Adipocyte (in vitro differentiated cells): ENCODE measurements around the gene LAG3.
"Not testable (repeated sequence)": the region's sequence is repeated elsewhere in the genome, so short reads cannot be mapped to it uniquely, and the experiment has no call there.

Experiments
- DNase-seq: peaks from one replicate; pipeline ENCODE4 v3.0.0-alpha.2; 2015; ENCODE audit warnings: low read depth
- H3K27me3 ChIP-seq: replicated peaks from 2 replicates; pipeline ENCODE4 v1.7.0; 2013; ENCODE audit warnings: mild to moderate bottlenecking, low read length, moderate library complexity; ENCODE audit not compliant: control insufficient read depth, insufficient read depth
- H3K36me3 ChIP-seq: 2 replicates; pipeline ENCODE4 v1.7.0; 2013; ENCODE audit warnings: low read length, mild to moderate bottlenecking, moderate library complexity; ENCODE audit not compliant: control insufficient read depth, insufficient read depth, severe bottlenecking
- H3K4me1 ChIP-seq: 2 replicates; pipeline ENCODE4 v1.7.0; 2013; ENCODE audit warnings: mild to moderate bottlenecking, low read length, moderate library complexity; ENCODE audit not compliant: control insufficient read depth, insufficient read depth
- H3K4me3 ChIP-seq: 2 replicates; pipeline ENCODE4 v1.7.0; 2013; ENCODE audit warnings: mild to moderate bottlenecking, low read length, moderate library complexity
- H3K9ac ChIP-seq: 2 replicates; pipeline ENCODE4 v1.7.0; 2013; ENCODE audit warnings: mild to moderate bottlenecking, low read length, moderate library complexity
- H3K9me3 ChIP-seq: 2 replicates; pipeline ENCODE4 v1.7.0; 2013; ENCODE audit warnings: mild to moderate bottlenecking, low read length, moderate library complexity; ENCODE audit not compliant: control insufficient read depth

The LAG3 gene

DNA sequence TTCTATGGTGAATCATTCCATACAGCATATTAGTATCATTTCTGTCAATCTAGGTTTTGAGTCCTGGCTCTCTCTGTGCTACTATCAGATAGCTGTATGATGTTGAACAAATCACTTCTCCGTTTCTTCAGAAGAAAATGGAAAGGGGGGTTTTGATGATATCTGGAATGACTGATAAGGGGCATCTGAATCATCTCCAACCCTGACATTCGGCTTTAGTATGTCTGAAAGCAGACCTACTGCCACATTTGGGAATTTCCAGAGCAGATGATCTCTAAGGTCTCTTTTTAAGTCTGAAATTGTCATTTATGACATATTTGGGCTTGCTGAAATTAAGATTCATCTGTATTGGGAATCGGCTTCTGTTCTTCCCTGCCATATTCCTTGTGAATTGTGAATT, 29.5 kb upstream of the LAG3 start:
- Histone ChIP-seq H3K27me3 (no peaks in the 10 kb centered on the region), H3K9me3 (no peaks in the 10 kb centered on the region), H3K9ac (no peak overlapping the region), H3K4me1 (peaks cover 6% of the 10 kb centered on the region), H3K4me3 (no peak overlapping the region), H3K36me3 (peaks cover 19% of the 10 kb centered on the region)
- DNase-seq = no peak

- H3K36me3 ChIP-seq = peaks cover 24% of the 10 kb centered on the region
- not testable (repeated sequence) for H3K9me3 ChIP-seq, H3K4me1 ChIP-seq, H3K27me3 ChIP-seq, H3K4me3 ChIP-seq, DNase-seq, H3K9ac ChIP-seq
These were observed 29.0 kb upstream of the LAG3 start for GRCh38 chr12:6743300-6743699.

- Histone ChIP-seq H3K9me3 (no peaks in the 10 kb centered on the region), H3K27me3 (no peaks in the 10 kb centered on the region), H3K9ac (peak overlapping the region; percentile 8), H3K4me3 (no peak overlapping the region), H3K36me3 (peaks cover 50% of the 10 kb centered on the region), H3K4me1 (peaks cover 4% of the 10 kb centered on the region)
- no peak for DNase-seq
These were observed 26.4 kb upstream of the LAG3 start for GRCh38 chr12:6745741-6746525.

GRCh38 chr12:6747216-6747615, 25.1 kb upstream of the LAG3 start:
- Histone ChIP-seq H3K9ac (no peak overlapping the region), H3K4me1 (peaks cover 16% of the 10 kb centered on the region), H3K4me3 (no peak overlapping the region), H3K9me3 (no peaks in the 10 kb centered on the region), H3K27me3 (no peaks in the 10 kb centered on the region), H3K36me3 (peaks cover 60% of the 10 kb centered on the region)
- DNase-seq = no peak

GRCh38 chr12:6748761-6749160, 23.6 kb upstream of the LAG3 start:
- Histone ChIP-seq H3K9ac (no peak overlapping the region), H3K9me3 (no peaks in the 10 kb centered on the region), H3K27me3 (no peaks in the 10 kb centered on the region), H3K4me1 (peaks cover 18% of the 10 kb centered on the region), H3K36me3 (peaks cover 60% of the 10 kb centered on the region), H3K4me3 (no peak overlapping the region)
- DNase-seq = no peak

DNA sequence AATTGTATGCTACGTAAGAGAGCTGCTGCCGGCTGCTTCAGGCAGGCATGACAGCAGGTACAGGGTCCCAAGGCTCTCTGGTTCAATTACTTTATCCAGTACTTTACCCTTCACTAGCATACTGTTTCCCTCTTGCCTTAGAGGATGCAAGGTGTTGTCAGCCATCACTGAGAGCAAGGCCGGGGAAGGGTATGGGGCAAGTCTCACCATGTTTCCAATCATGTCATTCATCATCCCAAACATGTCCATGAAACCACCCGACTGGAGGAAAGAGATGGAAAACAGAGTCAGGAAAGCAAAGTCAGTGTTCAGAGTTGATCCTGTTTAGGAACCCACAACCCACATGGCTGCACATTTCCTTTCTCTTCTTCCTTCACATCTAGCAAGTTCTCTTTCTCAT, 21.8 kb upstream of the LAG3 start:
- H3K9ac ChIP-seq = peak overlapping the region; percentile 98
- peaks cover 27% of the 10 kb centered on the region for H3K4me1 ChIP-seq
- no peak overlapping the region for H3K4me3 ChIP-seq
- peaks cover 60% of the 10 kb centered on the region for H3K36me3 ChIP-seq
- DNase-seq = no peak
- H3K9me3 ChIP-seq = no peaks in the 10 kb centered on the region
- no peaks in the 10 kb centered on the region for H3K27me3 ChIP-seq

- DNase-seq = no peak
- Histone ChIP-seq H3K9ac (peak overlapping the region; percentile 98), H3K4me1 (peaks cover 27% of the 10 kb centered on the region), H3K36me3 (peaks cover 51% of the 10 kb centered on the region), H3K27me3 (no peaks in the 10 kb centered on the region), H3K4me3 (peak overlapping the region; percentile 89), H3K9me3 (no peaks in the 10 kb centered on the region)
These were observed 20.6 kb upstream of the LAG3 start for GRCh38 chr12:6751767-6752166.

DNA sequence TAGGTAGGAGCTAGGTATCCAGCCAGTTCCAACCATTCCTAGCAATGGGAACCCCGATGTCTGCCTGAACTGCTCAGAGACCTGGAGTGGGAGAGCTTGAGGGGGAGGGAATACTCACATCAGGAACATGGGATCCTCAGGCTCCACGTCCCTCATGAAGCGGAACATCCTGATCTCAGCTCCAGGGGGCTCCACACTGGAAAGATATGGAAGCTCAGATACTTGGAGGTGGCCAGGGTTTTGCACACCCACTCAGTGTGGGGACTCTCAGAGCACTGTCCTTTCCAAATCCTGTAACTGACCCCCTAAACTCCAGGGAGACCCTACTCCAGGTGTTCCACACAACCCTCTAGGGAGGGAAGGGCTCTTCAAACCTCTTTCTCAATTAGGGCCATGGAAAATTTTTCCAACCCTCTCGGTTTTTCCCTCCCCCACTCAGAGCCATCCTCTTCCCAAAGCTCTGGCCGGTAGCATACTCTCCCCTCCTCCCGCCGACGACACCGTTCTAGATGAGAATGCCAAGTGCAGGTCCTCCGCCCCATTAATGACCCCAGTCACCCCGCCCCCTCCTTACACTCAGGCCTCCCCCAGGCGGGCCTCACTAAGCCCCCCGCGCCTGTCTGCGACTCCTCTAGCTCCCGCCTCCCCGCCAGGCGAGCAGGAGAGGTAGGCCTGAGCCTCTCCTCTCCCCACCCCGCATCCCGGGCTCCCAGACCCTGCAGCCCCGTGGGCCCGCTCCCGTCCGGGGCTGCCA, 20.0 kb upstream of the LAG3 start:
- peak; percentile 72 for DNase-seq
- Histone ChIP-seq H3K4me3 (peak overlapping the region; percentile 89), H3K4me1 (peaks cover 27% of the 10 kb centered on the region), H3K9me3 (no peaks in the 10 kb centered on the region), H3K27me3 (no peaks in the 10 kb centered on the region), H3K36me3 (peaks cover 45% of the 10 kb centered on the region), H3K9ac (peak overlapping the region; percentile 98)

- H3K36me3 ChIP-seq = peaks cover 37% of the 10 kb centered on the region
- H3K4me1 ChIP-seq = peaks cover 27% of the 10 kb centered on the region
- peak within 1 kb of the TSS; percentile 89 for H3K4me3 ChIP-seq
- peak; percentile 99 for DNase-seq
- no peaks in the 10 kb centered on the region for H3K27me3 ChIP-seq
- H3K9ac ChIP-seq = peak within 1 kb of the TSS; percentile 98
- H3K9me3 ChIP-seq = no peaks in the 10 kb centered on the region
These were observed 19.2 kb upstream of the LAG3 start, which contains the start of gene MLF2 for GRCh38 chr12:6752921-6753771. Gene MLF2 (minus strand): TSS chr12:6753141. CDS start chr12:6752334, 807 bp downstream.

DNA sequence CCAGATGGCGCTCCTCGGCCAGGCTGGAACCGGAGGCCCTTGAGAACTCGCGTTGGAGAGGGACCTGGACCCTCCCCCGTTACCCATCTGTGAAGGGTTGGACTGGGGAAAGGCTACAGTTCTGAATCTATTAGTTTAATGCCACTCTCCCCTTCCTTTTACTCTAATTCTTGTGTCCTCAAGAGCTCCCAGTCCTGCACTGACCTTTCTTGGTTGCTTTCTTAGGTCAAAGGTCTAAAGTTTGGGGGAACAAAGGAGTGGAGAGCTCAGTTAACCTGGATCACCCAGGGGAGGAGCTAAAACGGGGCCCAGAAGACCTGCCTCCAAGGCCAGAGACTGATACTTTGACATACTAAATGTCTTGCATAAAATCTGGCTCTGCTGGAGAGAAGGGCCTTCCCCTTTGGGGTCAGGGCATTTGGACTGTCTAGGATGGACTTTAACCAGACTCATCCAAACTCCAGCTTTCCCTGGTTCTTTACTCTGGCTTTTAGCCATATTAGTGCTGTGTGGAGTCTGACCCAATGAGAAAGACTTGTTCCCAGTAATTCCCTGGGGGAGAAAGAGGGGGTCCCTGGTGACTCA, 18.5 kb upstream of the LAG3 start:
- peak overlapping the region; percentile 98 for H3K9ac ChIP-seq
- H3K36me3 ChIP-seq = peaks cover 30% of the 10 kb centered on the region
- no peaks in the 10 kb centered on the region for H3K9me3 ChIP-seq
- H3K27me3 ChIP-seq = no peaks in the 10 kb centered on the region
- peaks cover 27% of the 10 kb centered on the region for H3K4me1 ChIP-seq
- no peak for DNase-seq
- H3K4me3 ChIP-seq = no peak overlapping the region
